Uterus (tissue), 4 donors: ENCODE data around the gene DYNLT2B. TPM values are rescaled to one million over a fixed set of nuclear protein-coding genes. Genes with fewer than 3 reads are reported as not detected.
"Not testable (repeated sequence)": the region's sequence is repeated elsewhere in the genome, so short reads cannot be mapped to it uniquely, and the experiment has no call there.

Experiments
- DNase-seq, 2 donors: peaks; one replicate each; pipeline ENCODE4 v3.0.0-alpha.2; 2019 to 2020
- H3K27ac ChIP-seq, 2 donors: fragments of 200-600 bp; sonication (generic); 1 replicate in 1 of 2; 2 replicates in 1 of 2; pipeline ENCODE4 v1.5.1; 2016 to 2018
- H3K27me3 ChIP-seq, 2 donors: fragments of 200-600 bp; sonication (generic); one replicate each; pipeline ENCODE4 v1.5.1; 2018 to 2019; ENCODE audit warnings: control low read depth in 1 of 2
- H3K36me3 ChIP-seq, 2 donors: fragments of 200-600 bp; sonication (generic); one replicate each; pipeline ENCODE4 v1.5.1; 2019; ENCODE audit warnings: control low read depth in 1 of 2
- H3K4me1 ChIP-seq, 2 donors: fragments of 200-600 bp; sonication (generic); one replicate each; pipeline ENCODE4 v1.5.1; 2018 to 2019; ENCODE audit warnings: control low read depth in 1 of 2
- H3K4me3 ChIP-seq, 2 donors: fragments of 200-600 bp; sonication (generic); 1 replicate in 1 of 2; 2 replicates in 1 of 2; pipeline ENCODE4 v1.5.1; 2018 to 2019; ENCODE audit warnings: mild to moderate bottlenecking in 1 of 2
- H3K9me3 ChIP-seq, 2 donors: fragments of 200-600 bp; sonication (generic); one replicate each; pipeline ENCODE4 v1.5.1; 2019; ENCODE audit warnings: control low read depth in 1 of 2
- POLR2A ChIP-seq, 2 donors: fragments of 450-650 bp; IDR thresholded peaks; one replicate each; pipeline ENCODE4 v1.6.1; 2016; ENCODE audit warnings: antibody characterized with exemption in 2 of 2, mild to moderate bottlenecking in 1 of 2, moderate library complexity in 1 of 2
- intact Hi-C: fragments of 100-400 bp; cut with DNase I; formaldehyde crosslinking; loops from one replicate; pipeline ENCODE4 v1.15.1; 2023; ENCODE audit warnings: low total_unique reads
- total RNA-seq, 4 donors: library from RNA; depleted of rRNA in 3 of 4; stranded (reverse); fragments of >200 nt in 3 of 4; gene quantifications; one replicate each; pipeline versions ENCODE4 v1.1.0 to v1.2.4, GENCODE V29; 2014 to 2023
- TF ChIP-seq, protein P1 (sequence below), 4 experiments: fragments of 200-600 bp in 2 of 4; fragments of 450-650 bp in 2 of 4; sonication (generic) in 2 of 4; IDR thresholded peaks; one replicate each; pipeline ENCODE4 v1.5.1; 2016 to 2019; ENCODE audit warnings: antibody characterized with exemption in 4 of 4, mild to moderate bottlenecking in 2 of 4, moderate library complexity in 1 of 4
- donor health status: DM: yes; HTN: yes; CAD: no.

Gene DYNLT2B
- total RNA-seq = 10 to 100 TPM in 1 of 4 donors, 1 to 10 TPM in 2, not detected in 1; 1.3 to 12.0 (median 7.3) TPM

DNA sequence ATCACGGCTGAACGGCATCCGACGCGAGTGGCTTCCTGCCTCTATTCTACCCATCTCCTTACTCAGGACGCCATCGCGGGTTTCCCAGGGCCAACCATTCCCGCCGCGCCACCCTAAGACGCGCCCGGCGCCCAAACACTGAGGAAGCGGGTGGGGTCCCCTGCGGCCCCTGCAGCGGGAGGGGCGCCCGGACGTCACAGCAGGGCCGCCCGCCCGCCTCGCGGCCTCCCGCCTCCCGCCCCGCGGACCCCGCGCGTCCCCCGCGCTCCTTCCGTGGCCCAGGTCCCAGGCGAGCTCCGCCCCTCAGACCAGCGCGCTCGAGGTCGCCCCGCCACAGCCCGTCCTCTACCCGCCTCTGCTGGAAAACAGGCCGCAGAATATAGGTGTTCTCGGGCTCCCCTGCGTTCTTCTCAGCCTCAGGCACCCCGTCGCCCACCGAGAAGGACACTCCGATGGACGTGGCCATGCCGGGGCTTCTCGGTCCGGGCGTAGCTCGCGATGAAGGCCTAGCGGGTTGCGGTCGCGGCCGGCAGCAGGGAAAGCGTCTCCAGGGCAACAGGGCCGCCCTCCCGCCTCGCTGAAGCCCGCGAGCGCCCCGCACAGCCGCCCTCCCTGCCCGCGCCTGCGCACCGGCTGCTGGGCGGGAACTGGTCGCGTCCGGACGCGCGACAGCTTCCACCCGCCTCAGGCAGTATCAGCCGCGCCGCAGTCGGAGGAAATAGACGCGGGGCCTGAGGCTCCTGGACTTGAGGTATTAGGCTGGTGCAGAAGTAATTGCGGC lies at the start of gene DYNLT2B:
DYNLT2B (minus strand) TSS at position 554 of the 781 bp plus-strand sequence; CDS start at position 466, 88 bp downstream.
- no peaks in the 10 kb centered on the region for H3K27me3 ChIP-seq
- H3K4me3 ChIP-seq = peak within 1 kb of the TSS; percentile 77 to 93
- H3K36me3 ChIP-seq = no peaks in the 10 kb centered on the region
- H3K27ac ChIP-seq = peak within 1 kb of the TSS; percentile 86 to 97
- H3K9me3 ChIP-seq = no peaks in the 10 kb centered on the region
- intact Hi-C loops = no loop called here
- H3K4me1 ChIP-seq = no peaks in the 10 kb centered on the region
- TF ChIP-seq, protein P1, sequence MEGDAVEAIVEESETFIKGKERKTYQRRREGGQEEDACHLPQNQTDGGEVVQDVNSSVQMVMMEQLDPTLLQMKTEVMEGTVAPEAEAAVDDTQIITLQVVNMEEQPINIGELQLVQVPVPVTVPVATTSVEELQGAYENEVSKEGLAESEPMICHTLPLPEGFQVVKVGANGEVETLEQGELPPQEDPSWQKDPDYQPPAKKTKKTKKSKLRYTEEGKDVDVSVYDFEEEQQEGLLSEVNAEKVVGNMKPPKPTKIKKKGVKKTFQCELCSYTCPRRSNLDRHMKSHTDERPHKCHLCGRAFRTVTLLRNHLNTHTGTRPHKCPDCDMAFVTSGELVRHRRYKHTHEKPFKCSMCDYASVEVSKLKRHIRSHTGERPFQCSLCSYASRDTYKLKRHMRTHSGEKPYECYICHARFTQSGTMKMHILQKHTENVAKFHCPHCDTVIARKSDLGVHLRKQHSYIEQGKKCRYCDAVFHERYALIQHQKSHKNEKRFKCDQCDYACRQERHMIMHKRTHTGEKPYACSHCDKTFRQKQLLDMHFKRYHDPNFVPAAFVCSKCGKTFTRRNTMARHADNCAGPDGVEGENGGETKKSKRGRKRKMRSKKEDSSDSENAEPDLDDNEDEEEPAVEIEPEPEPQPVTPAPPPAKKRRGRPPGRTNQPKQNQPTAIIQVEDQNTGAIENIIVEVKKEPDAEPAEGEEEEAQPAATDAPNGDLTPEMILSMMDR (IDR thresholded peaks at IDR 0.05) = peak in 2 of 4 experiments; percentile 8 to 23
- TF ChIP-seq POLR2A (IDR thresholded peaks at IDR 0.05) = peak; percentile 37 to 70
- peak; percentile 80 to 86 for DNase-seq

DNA sequence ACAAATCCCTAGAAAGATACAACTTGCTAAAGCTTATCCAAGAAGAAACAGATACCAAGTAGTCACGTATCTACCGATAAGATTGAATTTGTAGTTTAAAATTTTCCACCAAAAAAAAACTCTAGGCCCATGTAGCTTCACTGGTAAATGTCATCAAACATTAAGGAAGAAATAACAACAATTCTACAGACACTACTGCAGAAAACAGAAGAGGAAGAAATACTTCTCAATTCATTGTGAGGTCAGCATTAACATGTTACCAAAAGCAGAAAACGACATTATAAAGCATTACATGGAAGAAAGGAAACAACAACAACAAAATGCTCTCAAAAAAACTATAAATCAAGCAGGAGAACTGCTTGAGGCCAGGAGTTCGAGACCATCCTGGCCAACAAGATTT lies 47.7 kb upstream of the DYNLT2B start:
- H3K4me3 ChIP-seq = no peak overlapping the region
- peaks cover 0 to 2% of the 10 kb centered on the region in 2 donors for H3K36me3 ChIP-seq
- intact Hi-C loops = no loop called here
- no peaks in the 10 kb centered on the region for H3K4me1 ChIP-seq
- TF ChIP-seq POLR2A (IDR thresholded peaks at IDR 0.05) = no peak
- TF ChIP-seq, protein P1 (IDR thresholded peaks at IDR 0.05) = no peak
- no peak overlapping the region for H3K27ac ChIP-seq
- H3K27me3 ChIP-seq = no peaks in the 10 kb centered on the region
- no peaks in the 10 kb centered on the region for H3K9me3 ChIP-seq
- DNase-seq = no peak

DNA sequence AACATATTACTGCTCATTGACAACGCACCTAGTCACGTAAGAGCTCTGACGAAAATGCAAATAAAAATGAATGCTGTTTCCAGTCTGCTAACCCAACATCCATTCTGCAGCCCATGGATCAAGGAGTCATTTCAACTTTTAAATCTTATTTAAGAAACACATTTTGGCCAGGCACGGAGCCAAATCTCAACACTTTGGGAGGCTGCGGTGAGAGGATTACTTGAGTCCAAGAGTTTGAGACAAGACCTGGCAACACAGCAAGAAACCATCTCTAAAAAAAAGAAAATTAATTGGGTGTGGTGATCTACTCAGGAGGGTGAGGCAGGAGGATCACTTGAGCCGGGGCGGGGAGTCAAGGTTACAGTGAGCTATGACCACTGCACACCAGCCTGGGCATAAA lies 42.5 kb upstream of the DYNLT2B start:
- Histone ChIP-seq H3K36me3 (no peaks in the 10 kb centered on the region), H3K9me3 (no peaks in the 10 kb centered on the region), H3K4me3 (no peak overlapping the region), H3K4me1 (no peaks in the 10 kb centered on the region), H3K27ac (no peak overlapping the region), H3K27me3 (no peaks in the 10 kb centered on the region)
- TF ChIP-seq, protein P1 (IDR thresholded peaks at IDR 0.05) = no peak
- TF ChIP-seq POLR2A (IDR thresholded peaks at IDR 0.05) = no peak
- intact Hi-C loops = no loop called here
- DNase-seq = no peak

DNA sequence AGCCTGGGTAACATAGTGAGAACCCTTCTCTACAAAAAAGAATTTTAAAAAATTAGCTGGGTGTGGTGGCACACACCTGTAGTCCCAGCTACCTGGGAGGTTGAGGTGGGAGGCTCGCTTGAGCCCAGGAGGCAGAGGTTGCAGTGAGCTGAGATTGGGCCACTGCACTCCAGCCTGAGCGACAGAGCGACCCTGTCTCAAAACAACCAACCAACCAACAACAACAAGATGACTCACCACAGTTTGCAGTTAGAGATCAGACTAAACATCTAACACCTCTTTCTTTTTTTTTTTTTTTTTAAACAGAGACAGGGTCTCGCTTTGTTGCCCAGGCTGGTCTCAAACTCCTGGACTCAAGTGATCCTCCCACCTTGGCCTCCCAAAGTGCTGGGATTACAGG lies 40.5 kb upstream of the DYNLT2B start:
- not testable (repeated sequence) for H3K36me3 ChIP-seq, H3K4me1 ChIP-seq, H3K27ac ChIP-seq

DNA sequence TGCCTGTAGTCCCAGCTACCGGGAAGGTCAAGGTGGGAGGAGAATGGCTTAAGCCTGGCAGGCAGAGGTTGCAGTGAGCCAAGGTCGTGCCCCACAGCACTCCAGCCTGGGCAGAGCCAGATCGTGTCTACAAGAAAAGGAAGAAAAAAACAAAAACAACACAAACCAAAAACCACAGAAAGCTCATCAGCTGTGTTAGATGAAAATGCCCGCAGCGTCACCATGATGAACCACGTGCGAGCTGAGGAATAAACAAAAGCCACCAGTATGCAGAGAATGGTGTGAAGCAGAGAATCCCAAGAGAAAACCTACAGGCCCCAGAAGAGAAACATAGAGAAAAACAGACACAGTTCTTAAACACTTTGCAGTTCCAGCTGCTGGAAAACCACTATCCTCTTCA lies 39.9 kb upstream of the DYNLT2B start:
- no peak for TF ChIP-seq POLR2A (IDR thresholded peaks at IDR 0.05)
- TF ChIP-seq, protein P1 (IDR thresholded peaks at IDR 0.05) = no peak
- intact Hi-C loops = no loop called here
- H3K36me3 ChIP-seq = no peaks in the 10 kb centered on the region
- no peak overlapping the region for H3K4me3 ChIP-seq
- H3K27me3 ChIP-seq = no peaks in the 10 kb centered on the region
- DNase-seq = no peak
- H3K9me3 ChIP-seq = no peaks in the 10 kb centered on the region
- H3K27ac ChIP-seq = no peak overlapping the region
- no peaks in the 10 kb centered on the region for H3K4me1 ChIP-seq

More for the DNA sequence above, 40.5 kb upstream of the DYNLT2B start:
- H3K4me3 ChIP-seq, DNase-seq, H3K9me3 ChIP-seq, H3K27me3 ChIP-seq, intact Hi-C loops: not testable (repeated sequence)
